Measurements from ENCODE around the gene MYRF.

The MYRF gene

GRCh38 chr11:61762223-61762615 is 9.8 kb downstream of the MYRF start:
- no peak for DNase-seq

GRCh38 chr11:61762798-61763197 is 10.4 kb downstream of the MYRF start:
- no peak for DNase-seq

GRCh38 chr11:61763930-61764605 is 11.6 kb downstream of the MYRF start:
- DNase-seq, result no peak

GRCh38 chr11:61764606-61765260 is 12.3 kb downstream of the MYRF start:
- DNase-seq, result no peak

- no peak for DNase-seq
Measured at GRCh38 chr11:61765550-61766253, 13.3 kb downstream of the MYRF start.

- DNase-seq, result no peak
Measured at GRCh38 chr11:61766353-61766841, 14.0 kb downstream of the MYRF start.

- no peak for DNase-seq
Measured at GRCh38 chr11:61768376-61769076, 16.1 kb downstream of the MYRF start.

GRCh38 chr11:61769169-61769920 is 16.9 kb downstream of the MYRF start:
- DNase-seq, result no peak

- DNase-seq, result no peak
Measured at GRCh38 chr11:61769946-61770683, 17.7 kb downstream of the MYRF start.

- no peak for DNase-seq
Measured at GRCh38 chr11:61771195-61771894, 18.9 kb downstream of the MYRF start.

GRCh38 chr11:61771985-61772455 is 19.6 kb downstream of the MYRF start:
- no peak for DNase-seq

GRCh38 chr11:61773356-61773755 is 20.9 kb downstream of the MYRF start:
- no peak for DNase-seq

- DNase-seq, result no peak
Measured at GRCh38 chr11:61773809-61774208, 21.4 kb downstream of the MYRF start.

GRCh38 chr11:61774411-61774810 is 22.0 kb downstream of the MYRF start:
- no peak for DNase-seq

- no peak for DNase-seq
Measured at GRCh38 chr11:61775106-61775505, 22.7 kb downstream of the MYRF start.

GRCh38 chr11:61775606-61776554 is 23.4 kb downstream of the MYRF start:
- no peak for DNase-seq

GRCh38 chr11:61776561-61777075 is 24.2 kb downstream of the MYRF start:
- no peak for DNase-seq

- peak; percentile 23 for DNase-seq
Measured at GRCh38 chr11:61777234-61778090, 25.0 kb downstream of the MYRF start.

All from NCI-H1105 treated with DMSO at 0.1 percent for 48 hours (cell line).